NCI-H2107 treated with DMSO at 0.1 percent for 48 hours (cell line): ENCODE data around the gene TRAT1.
"Not testable (repeated sequence)": the region's sequence is repeated elsewhere in the genome, so short reads cannot be mapped to it uniquely, and the experiment has no call there.

Experiments used
- DNase-seq: peaks from one replicate; lab custom pipeline; 2025; ENCODE audit not compliant: unreplicated experiment; lab: John Stamatoyannopoulos, UW

TRAT1 gene

GRCh38 chr3:108822123-108822897, at the start of gene TRAT1:
TSS of gene TRAT1 (plus strand) at chr3:108822786. CDS start at chr3:108822928, 142 bp downstream.
- DNase-seq, result no peak

- no peak for DNase-seq
Observed at GRCh38 chr3:108775649-108776048, 46.9 kb upstream of the TRAT1 start.

GRCh38 chr3:108779496-108779895, 43.1 kb upstream of the TRAT1 start:
- no peak for DNase-seq

- DNase-seq, result no peak
Observed at GRCh38 chr3:108780235-108780634, 42.4 kb upstream of the TRAT1 start.

GRCh38 chr3:108791473-108791872, 31.1 kb upstream of the TRAT1 start:
- no peak for DNase-seq

- DNase-seq, result no peak
Observed at GRCh38 chr3:108804437-108804836, 18.1 kb upstream of the TRAT1 start.

- DNase-seq, result no peak
Observed at GRCh38 chr3:108804966-108805365, 17.6 kb upstream of the TRAT1 start.

- no peak for DNase-seq
Observed at GRCh38 chr3:108806316-108806715, 16.3 kb upstream of the TRAT1 start.

- peak; percentile 32 for DNase-seq
Observed at GRCh38 chr3:108818404-108818803, 4.2 kb upstream of the TRAT1 start.

GRCh38 chr3:108820586-108820985, 2.0 kb upstream of the TRAT1 start:
- DNase-seq, result no peak

- DNase-seq, result no peak
Observed at GRCh38 chr3:108823227-108823626, 641 bp downstream of the TRAT1 start.

GRCh38 chr3:108823803-108824202, 1.2 kb downstream of the TRAT1 start:
- DNase-seq, result not testable (repeated sequence)

- no peak for DNase-seq
Observed at GRCh38 chr3:108826309-108827187, 4.0 kb downstream of the TRAT1 start.

GRCh38 chr3:108830381-108830780, 7.8 kb downstream of the TRAT1 start:
- no peak for DNase-seq

- no peak for DNase-seq
Observed at GRCh38 chr3:108830991-108831614, 8.5 kb downstream of the TRAT1 start.

- DNase-seq, result no peak
Observed at GRCh38 chr3:108833611-108834010, 11.0 kb downstream of the TRAT1 start.

- DNase-seq, result no peak
Observed at GRCh38 chr3:108834551-108834950, 12.0 kb downstream of the TRAT1 start.

- DNase-seq, result no peak
Observed at GRCh38 chr3:108835101-108835500, 12.5 kb downstream of the TRAT1 start.

GRCh38 chr3:108838436-108838835, 15.8 kb downstream of the TRAT1 start:
- no peak for DNase-seq

- no peak for DNase-seq
Observed at GRCh38 chr3:108845709-108846293, 23.2 kb downstream of the TRAT1 start.

- DNase-seq, result no peak
Observed at GRCh38 chr3:108847187-108847586, 24.6 kb downstream of the TRAT1 start.
